Stimulated activated CD8-positive, alpha-beta memory T cell treated with anti-CD3 and anti-CD28 coated beads, Interleukin-15, amount 100 ng/mL, for 24 hours (primary cell): ENCODE data around the gene CATSPER1.

Experiments
- DNase-seq: peaks from one replicate; pipeline ENCODE4 v3.0.0-alpha.2; 2020; ENCODE audit warnings: low read depth

The CATSPER1 gene

GRCh38 chr11:66026017-66026529, at the start of gene CATSPER1:
TSS of gene CATSPER1 (minus strand) at chr11:66026479. CDS start at chr11:66026379, 100 bp downstream.
- no peak for DNase-seq

GRCh38 chr11:66075273-66075672, 49.0 kb upstream of the CATSPER1 start:
- DNase-seq = no peak

GRCh38 chr11:66073669-66074068, 47.4 kb upstream of the CATSPER1 start:
- no peak for DNase-seq

- no peak for DNase-seq
Measured at GRCh38 chr11:66072518-66072917, 46.2 kb upstream of the CATSPER1 start.

GRCh38 chr11:66072081-66072480, 45.8 kb upstream of the CATSPER1 start:
- DNase-seq = no peak

- DNase-seq = no peak
Measured at GRCh38 chr11:66071381-66071801, 45.1 kb upstream of the CATSPER1 start.

GRCh38 chr11:66070604-66071380, 44.5 kb upstream of the CATSPER1 start:
- DNase-seq = no peak

- peak; percentile 55 for DNase-seq
Measured at GRCh38 chr11:66069715-66070603, 43.7 kb upstream of the CATSPER1 start, which contains the start of gene PACS1. TSS of gene PACS1 (plus strand) at chr11:66070272. CDS start at chr11:66070487, 215 bp downstream.

GRCh38 chr11:66068923-66069714, 42.8 kb upstream of the CATSPER1 start:
- DNase-seq = no peak

- peak; percentile 42 for DNase-seq
Measured at GRCh38 chr11:66068154-66068821, 42.0 kb upstream of the CATSPER1 start.

GRCh38 chr11:66067640-66068039, 41.4 kb upstream of the CATSPER1 start:
- no peak for DNase-seq

- DNase-seq = no peak
Measured at GRCh38 chr11:66066751-66067150, 40.5 kb upstream of the CATSPER1 start.

GRCh38 chr11:66064571-66064970, 38.3 kb upstream of the CATSPER1 start:
- no peak for DNase-seq

- DNase-seq = no peak
Measured at GRCh38 chr11:66063900-66064299, 37.6 kb upstream of the CATSPER1 start.

- DNase-seq = no peak
Measured at GRCh38 chr11:66062408-66062807, 36.1 kb upstream of the CATSPER1 start.

- no peak for DNase-seq
Measured at GRCh38 chr11:66061268-66061667, 35.0 kb upstream of the CATSPER1 start.

GRCh38 chr11:66059966-66060680, 33.8 kb upstream of the CATSPER1 start:
- no peak for DNase-seq

- no peak for DNase-seq
Measured at GRCh38 chr11:66056501-66056900, 30.2 kb upstream of the CATSPER1 start.

GRCh38 chr11:66055021-66055420, 28.7 kb upstream of the CATSPER1 start:
- DNase-seq = no peak

GRCh38 chr11:66052664-66052982, 26.3 kb upstream of the CATSPER1 start:
- no peak for DNase-seq
